ENCODE measurements around the gene MAPK10.

Gene MAPK10

DNA sequence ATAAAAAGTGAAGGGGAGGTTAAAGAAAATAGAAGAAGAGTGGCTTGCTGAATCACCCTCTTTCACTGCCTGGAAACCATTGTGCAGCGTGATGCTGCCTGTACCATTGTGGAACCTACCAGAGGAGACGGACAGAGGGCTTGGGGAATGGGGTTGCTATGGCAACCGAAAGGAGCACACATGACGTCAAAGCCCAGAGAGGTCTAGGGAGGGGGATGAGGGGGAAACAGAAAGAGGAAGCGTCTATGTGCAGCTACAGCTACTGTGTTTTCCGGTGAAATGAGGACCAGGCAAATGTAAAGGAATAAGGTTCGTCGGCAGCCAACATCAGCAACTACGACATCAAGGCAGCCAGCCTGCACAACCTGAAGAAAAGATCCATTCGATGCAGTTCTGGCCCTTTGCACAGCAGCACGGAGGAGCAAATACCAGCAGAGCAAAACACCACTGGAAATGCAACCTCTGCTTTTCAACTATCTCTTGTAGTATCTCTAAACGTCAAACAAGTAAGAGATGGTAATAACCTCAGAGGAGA lies at the start of gene MAPK10:
Gene MAPK10 (minus strand): TSS at position 110 of the 535 bp plus-strand sequence.
- peak; percentile 64 to 88 for DNase-seq

DNA sequence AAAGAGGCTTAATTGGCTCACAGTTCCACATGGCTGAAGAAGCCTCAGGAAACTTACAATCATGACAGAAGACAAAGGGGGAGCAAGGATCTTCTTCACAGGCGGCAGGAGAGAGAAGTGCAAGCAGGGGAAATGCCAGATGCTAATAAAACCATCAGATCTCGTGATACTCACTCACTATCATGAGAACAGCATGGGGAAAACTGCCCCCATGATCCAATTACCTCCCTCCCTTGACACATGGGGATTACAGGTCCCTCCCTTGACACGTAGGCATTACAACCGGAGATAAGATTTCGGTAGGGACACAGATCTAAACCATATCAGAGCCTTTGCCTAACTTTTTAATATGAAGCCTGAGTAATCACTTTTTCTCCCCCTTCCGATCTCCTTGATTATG lies 43.7 kb upstream of the MAPK10 start:
- DNase-seq = peak; percentile 64 to 68

DNA sequence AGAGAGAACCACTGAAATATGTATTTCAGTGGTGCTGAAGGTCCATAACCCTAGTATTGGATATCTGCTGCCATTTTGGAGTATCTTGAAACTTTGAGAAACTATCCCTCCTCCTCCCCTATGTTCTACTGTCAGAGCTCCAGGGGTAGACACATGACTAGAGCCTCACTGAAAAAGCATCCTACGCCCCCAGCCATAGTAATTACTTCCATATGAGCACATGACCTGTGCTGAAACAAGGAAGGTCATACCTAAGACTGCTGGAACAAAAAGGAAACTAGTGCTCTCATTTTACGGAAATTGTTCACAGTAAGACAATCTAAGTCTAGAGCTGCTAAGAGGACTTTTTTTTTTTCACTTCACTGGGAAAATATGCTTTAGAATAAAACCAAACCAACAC lies 42.0 kb upstream of the MAPK10 start:
- DNase-seq = no peak

DNA sequence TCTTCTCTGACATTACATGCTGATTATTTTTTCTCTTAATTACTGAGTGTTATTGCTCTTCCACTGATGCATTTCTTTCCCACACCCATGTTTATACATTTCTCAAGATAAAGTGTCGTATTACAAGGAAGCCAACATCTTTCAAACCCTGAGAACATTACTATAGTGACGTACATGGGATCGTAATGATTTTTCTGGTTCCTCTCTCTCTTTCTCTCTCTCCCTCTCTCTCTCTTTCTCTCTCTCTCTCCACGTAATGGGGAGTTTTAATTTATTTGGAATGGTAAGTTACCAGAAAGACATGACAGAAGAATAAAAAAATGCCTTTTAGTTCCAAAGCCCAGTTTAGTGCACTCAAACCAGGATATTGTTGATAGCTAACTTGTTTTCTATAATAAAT lies 40.4 kb upstream of the MAPK10 start:
- DNase-seq = no peak

DNA sequence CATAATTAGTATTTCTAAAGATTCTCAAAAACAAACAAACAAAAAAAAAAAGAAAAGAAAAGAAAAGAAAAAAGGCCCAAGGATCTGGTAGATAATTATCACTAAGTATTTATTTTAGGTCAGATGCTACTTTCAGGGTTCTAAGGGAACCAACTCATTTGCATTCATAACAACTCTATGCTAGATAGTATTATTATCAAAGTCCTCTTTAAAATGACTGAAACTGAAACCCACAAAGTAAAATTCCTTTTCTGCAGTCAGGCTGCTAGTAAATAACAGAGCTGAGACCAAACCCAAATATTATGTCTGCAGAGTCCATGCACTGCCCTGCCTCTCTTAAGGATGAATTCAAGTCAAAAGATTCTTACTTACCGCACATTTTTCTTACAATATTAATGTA lies 38.3 kb upstream of the MAPK10 start:
- no peak for DNase-seq

DNA sequence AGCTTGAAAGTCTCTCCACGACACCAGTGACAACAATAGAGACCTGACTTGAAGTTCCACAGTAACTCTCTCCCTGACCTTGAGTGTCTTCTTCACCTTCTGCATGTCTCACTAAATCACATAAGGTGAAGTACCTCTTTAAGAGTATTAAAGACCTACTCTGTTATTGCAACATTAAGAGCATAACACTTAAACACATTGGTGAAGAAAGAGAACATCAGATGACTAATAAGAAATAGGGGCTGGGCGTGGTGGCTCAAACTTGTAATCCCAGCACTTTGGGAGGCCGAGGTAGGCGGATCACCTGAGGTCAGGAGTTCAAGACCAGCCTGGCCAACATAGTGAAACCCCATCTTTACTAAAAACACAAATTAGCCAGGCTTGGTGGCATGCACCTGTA lies 33.9 kb upstream of the MAPK10 start:
- peak in 1 of 2 experiments; percentile 51 for DNase-seq

DNA sequence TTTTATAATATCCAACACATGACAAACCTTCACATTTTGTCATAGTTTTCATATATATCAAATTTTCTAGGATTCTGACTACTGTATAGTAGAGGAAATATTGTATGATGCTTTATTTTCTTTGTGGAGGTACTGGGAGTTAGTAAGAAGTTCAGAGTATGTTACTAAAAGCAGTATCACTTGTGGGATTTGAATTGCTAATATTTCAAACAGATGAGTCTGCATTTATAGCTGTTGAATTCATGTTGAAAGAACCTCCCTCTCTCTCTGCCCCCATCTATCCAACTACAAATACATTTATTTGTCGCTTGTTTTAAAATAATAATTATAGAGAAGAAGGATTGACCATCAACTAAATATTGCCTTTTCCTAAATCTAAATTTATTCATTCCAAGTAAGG lies 29.8 kb upstream of the MAPK10 start:
- no peak for DNase-seq

DNA sequence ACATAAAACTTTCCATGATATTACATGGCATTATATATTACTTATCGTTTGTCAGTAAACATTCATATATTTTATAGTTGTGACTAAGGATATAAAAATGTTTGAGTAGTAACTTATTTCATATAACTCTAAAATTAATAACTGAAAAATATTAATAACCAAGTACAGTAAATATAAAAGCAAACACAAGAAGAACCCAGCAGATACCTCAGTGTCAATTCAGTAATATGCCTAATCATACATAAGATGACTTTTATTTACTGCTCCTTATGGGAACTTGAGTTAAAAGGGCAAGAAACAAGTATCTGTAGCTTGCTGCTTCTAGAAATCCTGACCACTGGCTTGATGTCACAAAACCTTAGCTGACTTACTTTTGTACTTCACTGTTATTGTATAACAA lies 28.4 kb upstream of the MAPK10 start:
- no peak for DNase-seq

DNA sequence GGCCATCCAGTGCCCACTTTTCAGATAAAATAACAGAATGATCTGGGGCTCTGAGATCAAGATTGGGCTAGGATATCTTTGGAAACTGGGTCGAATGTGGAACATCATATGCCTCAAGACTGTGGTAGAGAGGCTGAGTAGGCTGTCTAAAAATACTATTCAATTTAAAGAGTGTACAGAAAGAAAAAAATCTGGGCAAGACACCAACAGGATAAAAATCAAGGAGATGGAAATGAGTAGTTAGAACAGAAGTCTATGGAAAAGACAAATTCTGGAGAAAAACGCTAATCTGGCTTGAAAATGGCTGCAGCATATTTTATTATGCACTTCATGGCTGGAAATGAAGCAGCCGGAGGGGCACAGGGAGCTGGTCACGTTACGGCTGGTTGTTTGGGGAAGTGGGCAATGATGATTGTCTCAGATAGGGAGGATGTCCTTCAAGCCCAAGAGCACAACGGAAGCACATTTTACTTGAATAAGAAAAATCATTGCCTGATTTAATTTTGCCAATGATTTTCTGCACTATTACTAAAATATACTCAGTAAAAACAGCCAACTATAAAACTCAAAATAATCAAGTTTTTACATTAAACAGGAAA lies 27.1 kb upstream of the MAPK10 start:
- no peak for DNase-seq

DNA sequence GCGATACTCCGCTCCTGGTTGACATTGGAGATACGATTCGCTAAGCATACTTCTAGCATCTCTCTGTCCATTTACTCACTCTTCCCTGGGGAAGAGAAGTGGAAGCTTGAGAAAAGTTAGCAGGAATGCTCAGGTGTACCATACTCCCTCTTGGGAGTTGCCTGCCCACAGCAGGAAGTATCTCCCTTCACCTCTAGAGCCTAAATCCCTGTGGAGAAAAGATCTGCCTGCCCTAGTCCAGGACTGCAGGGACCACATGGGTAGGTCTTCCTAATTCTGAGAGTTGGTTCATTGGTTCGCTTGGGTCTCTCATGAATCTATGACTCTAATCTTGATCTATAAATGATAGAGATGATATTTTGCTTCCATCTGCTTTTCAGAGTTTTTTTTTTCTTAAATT lies 26.3 kb upstream of the MAPK10 start:
- no peak for DNase-seq

DNA sequence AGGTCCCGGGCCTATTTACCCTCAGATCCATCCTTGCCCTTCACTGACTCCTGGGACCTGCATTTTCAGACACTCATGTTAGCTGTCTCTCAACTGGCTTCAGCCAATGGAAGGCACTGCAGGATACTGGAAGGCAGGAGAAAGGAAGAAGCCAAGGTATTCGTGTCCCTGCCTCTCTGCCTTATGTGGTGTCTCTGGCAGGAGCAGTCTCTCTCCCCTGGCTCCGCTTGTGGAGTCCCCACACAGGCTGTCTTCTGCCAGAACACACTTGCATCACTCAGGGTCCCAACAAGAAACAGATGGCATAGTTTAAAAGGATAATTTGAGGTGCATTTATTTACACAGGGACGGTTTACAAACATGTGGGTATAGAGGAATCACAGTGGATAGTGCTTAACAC lies 21.6 kb upstream of the MAPK10 start:
- no peak for DNase-seq

DNA sequence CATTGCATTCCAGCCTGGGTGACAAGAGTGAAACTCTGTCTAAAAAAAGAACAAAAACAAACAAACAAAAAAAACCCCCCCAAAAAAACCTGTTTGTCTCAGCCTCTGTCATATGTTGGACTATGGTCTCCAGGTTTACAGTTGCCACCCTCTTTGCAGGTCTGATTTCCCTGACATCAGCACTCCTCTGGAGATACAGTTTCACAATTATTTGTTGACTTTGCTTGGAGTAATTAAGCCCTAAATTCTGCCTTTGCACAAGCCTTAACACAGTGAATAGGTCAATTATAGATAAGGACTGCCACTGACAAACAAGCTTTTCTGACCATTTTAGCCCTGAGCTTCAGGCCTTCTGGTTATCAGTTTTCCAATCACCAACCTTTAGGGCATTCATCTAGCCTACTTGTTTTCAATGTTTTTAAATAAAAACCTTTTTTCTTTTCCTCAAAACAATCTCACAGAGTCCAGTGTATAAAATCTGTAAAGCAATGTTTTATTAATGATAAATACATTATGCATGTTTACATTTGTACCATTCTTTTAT lies 20.4 kb upstream of the MAPK10 start:
- DNase-seq = no peak

DNA sequence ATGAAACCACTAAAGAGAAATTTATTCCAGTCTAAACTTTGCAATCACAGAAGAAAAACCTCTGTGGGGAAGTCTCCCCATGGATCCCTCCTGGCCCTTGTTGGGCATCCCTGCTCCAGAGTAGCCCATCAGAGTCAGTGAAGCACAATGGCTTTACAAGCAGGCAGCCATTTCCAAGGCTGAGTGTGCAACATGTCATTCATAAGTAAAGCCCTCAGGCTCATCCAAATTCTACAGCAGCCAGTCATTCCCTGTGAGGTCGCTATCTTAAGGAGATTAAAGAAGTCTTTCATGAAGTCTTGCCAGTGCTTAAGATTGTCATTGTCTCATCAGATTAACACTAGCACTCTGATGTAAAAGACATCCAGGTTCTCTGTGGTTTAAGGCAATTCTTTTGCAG lies 17.0 kb upstream of the MAPK10 start:
- no peak for DNase-seq

DNA sequence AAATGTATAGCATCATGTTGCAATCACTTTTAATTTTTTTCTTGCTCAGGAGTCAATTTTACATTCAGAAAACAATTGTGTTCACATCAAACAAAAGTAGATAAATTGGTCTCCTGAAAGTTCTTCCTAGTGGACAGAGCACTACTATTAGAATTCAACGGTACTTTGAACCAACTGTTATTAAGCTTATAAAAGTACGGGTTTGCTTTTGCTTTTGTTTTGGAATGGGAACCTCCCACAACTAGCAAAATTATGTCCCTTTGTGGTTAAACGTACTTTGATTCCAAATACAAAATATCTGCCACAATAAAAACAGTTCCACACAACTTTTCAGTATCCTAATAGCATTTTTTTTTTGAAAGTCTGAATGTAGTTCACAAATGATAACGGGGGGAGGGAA lies 8.6 kb upstream of the MAPK10 start:
- no peak for DNase-seq

DNA sequence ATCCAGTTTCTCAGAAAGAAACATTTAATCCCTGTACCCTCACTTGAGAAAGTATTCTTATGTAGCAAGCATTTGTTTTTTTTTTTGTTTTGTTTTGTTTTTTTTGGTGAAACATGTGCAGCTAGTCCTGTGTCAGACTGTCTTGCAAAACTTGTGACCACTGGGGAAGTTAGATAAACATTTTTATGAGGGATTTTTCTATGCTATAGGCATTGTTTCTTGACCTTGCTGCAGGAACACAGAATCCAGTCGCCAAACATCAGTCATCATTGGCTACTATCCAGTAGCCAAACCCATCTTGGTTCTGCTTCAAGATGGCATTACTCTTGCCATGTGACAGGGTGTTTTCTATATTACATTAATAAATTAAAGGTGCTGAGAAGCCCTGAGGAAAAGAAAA lies 7.7 kb upstream of the MAPK10 start:
- no peak for DNase-seq

DNA sequence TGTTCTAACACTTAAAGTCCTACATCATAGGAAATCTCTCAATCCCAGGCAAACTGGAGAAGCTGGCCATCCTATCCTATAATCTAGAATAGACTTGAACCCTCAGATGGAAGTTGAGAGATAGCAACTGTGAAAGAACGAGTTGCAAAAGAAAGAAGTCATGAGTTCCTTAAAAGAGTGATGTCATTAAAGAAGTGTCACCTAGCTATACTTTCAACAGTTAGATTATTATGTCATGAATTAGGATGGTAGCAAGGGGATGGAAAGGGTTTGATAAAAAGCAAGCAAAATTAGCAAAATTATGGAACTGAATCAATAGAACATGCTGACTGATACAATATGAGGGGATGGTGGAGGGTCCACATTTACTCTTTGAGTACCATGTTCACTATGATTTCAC lies 7.1 kb upstream of the MAPK10 start:
- DNase-seq = no peak

DNA sequence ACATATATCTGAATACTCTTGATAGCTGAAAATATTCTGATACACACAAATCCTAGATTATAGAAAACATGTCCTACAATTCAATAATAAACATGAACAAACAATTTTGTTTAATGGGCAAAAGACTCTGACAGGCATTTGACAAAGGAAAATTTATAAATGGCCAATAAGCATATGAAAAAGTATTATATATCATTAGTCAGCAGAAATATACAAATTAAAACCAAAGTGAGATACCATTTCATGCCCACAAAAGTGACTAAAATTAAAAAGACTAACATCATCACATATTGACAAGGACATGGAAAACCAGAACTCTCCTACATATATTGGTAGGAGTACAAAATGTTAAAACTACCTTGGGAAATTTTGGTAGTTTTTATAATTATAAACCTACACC lies 2.7 kb upstream of the MAPK10 start:
- no peak for DNase-seq

DNA sequence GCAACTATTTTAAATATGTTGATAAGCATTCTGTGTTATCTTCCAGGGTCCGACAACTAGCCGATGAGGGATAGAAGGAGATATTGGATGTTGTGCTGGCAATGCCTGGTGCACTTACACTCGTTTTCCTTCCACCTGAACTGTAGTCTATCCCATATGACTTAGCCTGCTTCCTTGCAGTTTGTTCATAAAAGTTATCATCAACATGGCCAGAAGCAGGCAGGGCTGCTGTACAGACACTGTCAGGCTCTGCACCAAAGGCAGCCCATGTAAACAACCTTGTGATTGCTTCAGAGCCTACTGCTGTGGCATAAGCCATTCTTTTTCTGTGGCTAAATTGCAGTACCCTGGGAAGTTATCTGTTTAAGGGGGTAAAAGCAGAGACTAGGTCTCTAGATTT lies 1.6 kb downstream of the MAPK10 start:
- no peak for DNase-seq

DNA sequence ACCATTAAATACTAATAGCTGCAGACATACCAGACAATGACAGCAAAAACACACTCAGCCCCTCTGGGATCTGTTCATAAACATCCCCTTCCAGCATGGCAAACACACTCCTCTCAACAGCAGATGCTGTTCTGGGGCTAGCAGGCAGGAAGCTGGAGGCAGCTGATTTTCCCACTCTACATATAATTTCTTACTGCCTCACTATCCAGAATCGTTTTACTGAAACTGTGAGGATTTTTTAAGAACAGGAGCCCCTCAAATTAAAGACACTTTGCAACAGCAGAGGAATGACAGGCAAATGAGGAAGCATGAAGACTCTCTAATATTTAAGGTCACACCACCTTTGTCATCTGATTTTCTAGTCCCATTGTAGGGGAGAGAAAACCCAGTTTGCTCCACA lies 2.2 kb downstream of the MAPK10 start:
- DNase-seq = peak in 1 of 2 experiments; percentile 16

DNA sequence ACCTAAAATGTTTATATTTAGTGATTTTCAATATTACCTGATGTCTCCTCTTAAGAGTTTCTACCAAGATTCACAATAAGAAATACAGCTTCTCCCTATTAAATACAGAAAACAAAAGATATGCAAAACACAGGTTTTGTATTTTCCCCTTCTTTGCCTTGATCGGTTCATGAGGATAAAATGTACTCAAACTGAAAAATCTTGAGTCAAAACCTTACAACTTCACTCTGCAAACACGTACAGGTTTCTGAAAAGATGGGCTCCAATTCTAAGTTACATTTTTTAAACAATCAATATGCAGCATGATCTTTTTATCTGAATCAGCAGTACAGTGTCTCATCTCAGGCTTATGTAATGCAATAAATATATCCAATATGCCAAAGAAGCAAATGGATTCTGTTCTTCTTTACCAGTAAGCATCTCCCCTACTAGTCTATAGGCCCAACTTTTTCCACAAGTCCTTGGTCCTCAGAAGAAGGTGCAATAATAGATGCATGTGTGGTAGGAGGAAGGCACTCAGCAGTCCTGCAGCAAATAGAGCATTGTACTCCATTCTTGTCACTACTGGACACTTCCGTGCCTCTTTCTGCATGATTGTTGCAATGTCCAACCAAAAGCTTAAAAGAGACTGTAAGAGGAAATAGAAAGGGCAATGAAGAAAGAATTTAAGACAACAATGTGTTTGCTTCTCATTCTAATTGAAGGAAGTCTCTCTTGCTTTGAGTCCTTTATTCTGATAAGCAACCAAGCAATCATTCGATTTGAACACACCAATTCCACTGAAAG lies 3.2 kb downstream of the MAPK10 start:
- DNase-seq = no peak

DNA sequence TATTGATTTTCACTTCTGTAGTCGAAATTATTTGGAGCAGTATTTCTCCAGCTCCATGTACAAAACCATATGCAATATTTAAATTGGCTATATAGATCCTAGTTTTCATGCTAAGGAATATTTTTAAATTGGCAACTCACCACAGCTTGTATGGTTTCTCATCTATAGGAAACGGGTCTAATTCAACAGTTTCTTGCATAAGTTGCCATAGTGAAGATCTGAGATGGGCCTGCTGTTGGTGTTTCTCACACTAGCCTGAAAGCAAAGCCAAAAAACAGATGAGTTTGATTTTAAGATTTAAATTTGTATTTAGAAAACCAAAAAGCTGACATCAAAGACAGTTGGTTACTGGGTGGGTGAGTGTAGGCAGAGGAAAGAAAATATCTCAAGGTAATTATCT lies 5.5 kb downstream of the MAPK10 start:
- DNase-seq = no peak

DNA sequence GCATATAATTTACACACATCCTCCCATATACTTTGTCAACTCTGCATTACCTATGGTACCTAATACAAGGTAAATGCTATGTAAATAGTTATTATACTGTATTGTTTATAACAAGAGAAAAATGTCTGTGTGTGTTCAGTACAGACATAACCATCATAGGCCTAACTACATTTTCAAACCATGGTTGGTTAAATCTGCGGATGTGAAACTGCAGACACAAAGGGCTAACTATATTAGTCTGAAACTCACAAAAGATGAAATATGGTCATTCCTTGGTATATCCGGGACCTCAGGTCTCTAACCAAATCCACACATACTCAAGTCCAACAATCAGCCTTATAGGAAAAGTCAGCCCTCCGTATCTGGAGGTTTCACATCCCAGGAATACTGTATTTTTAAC lies 13.5 kb downstream of the MAPK10 start:
- DNase-seq = no peak

DNA sequence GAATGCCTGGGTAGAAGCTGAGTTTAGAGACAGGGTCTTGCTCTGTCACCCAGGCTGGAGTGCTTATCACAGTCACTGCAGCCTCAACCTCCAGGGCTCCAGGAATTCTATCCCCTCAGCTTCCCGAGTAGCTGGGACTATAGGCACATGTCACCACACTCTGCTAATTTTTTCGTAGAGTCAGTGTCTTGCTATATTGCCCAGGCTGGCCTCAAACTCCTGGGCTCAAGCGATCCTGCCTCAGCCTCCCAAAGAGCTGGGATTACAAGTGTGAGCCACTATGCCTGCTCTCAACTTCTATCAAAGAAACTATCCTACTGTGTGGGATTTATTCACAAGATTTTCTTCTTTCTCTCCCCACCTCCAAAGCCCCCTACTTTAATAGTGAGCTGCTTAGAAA lies 15.7 kb downstream of the MAPK10 start:
- DNase-seq = no peak

DNA sequence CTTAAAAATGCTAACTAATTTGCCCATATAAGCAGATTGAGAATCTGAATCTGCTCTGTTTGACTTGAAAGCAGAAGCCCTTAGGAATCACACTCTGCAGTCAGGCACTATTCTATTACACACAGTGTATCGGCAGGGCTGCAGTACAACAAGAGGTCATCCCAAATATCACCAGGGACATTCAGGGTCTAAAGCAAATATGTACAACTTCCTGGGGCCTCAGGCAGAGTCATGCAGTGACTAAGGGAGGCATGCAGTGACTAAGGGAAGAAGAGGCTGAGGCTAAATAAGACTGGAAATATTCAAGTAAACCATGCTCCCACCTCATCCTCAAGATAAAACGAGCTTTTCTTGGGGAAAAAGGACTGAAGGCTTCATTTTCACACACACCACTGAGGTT lies 20.9 kb downstream of the MAPK10 start:
- no peak for DNase-seq

All from NCI-H524 (cell line).